Cardiac fibroblast (primary cell): ENCODE results near the gene APOLD1.
"Not testable (repeated sequence)": the region's sequence is repeated elsewhere in the genome, so short reads cannot be mapped to it uniquely, and the experiment has no call there.

Source experiments
- DNase-seq, 2 donors: peaks; one replicate each; pipeline versions ENCODE4 v3.0.0 to v3.0.0-alpha.2; 2010; ENCODE audit warnings: low read depth in 2 of 2
- H3K4me3 ChIP-seq, 2 donors: replicated peaks in 1 of 2; 1 replicate in 1 of 2; 2 replicates in 1 of 2; pipeline ENCODE4 v1.5.1; 2011; ENCODE audit warnings: low read depth in 2 of 2, low read length in 2 of 2, mild to moderate bottlenecking in 2 of 2, moderate library complexity in 1 of 2
- TF ChIP-seq, protein P1 (sequence below): IDR thresholded peaks from one replicate; pipeline ENCODE4 v1.5.1; 2011; ENCODE audit warnings: low read depth, mild to moderate bottlenecking, low read length, inconsistent platforms

APOLD1 gene

GRCh38 chr12:12799163-12799920 is 13.9 kb downstream of the APOLD1 start:
- TF ChIP-seq, protein P1, sequence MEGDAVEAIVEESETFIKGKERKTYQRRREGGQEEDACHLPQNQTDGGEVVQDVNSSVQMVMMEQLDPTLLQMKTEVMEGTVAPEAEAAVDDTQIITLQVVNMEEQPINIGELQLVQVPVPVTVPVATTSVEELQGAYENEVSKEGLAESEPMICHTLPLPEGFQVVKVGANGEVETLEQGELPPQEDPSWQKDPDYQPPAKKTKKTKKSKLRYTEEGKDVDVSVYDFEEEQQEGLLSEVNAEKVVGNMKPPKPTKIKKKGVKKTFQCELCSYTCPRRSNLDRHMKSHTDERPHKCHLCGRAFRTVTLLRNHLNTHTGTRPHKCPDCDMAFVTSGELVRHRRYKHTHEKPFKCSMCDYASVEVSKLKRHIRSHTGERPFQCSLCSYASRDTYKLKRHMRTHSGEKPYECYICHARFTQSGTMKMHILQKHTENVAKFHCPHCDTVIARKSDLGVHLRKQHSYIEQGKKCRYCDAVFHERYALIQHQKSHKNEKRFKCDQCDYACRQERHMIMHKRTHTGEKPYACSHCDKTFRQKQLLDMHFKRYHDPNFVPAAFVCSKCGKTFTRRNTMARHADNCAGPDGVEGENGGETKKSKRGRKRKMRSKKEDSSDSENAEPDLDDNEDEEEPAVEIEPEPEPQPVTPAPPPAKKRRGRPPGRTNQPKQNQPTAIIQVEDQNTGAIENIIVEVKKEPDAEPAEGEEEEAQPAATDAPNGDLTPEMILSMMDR: no peak
- no peak overlapping the region for H3K4me3 ChIP-seq
- DNase-seq: no peak

DNA sequence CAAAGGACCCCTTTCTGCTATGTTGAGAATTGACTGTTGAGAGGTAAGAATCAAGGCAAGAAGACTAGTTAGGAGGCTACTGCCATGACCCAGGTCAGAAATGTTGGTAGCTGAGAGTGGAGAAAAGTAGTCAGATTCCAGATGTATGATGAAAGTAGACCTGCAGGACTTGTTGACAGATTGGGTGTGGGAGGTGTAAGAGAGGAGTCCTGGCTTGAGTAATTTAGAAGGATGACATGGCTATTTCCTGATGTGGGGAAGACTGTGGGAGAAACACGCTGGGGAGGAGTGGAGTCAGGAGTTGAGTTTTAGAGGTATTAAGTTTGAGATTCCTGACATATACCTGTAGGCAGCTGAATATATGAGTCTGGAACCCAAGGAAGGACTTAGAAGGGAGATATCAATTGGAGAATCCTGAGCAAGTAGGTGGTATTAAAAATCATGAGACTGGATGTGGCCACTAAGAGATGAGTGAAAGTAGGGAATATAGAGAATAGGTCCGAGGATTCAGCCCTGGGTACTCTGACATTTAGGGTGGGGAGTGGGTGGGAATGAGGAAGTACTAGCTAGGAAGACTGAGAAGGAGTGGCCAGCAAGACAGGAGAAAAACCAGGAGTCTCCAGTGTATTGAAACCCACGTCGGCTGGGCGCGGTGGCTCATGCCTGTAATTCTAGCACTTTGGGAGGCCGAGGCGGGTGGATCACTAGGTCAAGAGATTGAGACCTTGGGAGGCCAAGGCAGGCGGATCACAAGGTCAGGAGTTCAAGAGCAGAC is 15.1 kb downstream of the APOLD1 start:
- H3K4me3 ChIP-seq: no peak overlapping the region
- peak; percentile 53 to 69 for DNase-seq
- TF ChIP-seq, protein P1: no peak

DNA sequence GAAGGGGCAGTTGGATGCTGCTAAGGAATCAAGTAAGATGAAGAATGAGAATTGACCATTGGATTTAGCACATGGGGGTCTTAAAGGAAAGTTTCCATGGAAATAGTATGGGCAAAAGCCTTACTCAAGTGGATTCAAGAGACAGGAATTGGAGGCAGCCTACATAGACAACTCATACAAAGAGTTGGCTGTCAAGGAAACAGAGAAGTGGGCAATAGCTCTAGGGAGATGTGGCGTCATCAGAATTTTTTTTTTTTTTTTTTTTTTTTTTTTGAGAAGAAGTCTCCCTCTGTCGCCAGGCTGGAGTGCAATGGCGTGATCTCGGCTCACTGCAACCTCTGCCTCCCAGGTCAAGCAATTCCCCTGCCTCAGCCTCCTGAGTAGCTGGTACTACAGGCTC is 16.2 kb downstream of the APOLD1 start:
- H3K4me3 ChIP-seq, DNase-seq: not testable (repeated sequence)

- DNase-seq: peak; percentile 74 to 88
- TF ChIP-seq, protein P1: no peak
- no peak overlapping the region for H3K4me3 ChIP-seq
Measured at GRCh38 chr12:12803186-12803585, 17.7 kb downstream of the APOLD1 start.

DNA sequence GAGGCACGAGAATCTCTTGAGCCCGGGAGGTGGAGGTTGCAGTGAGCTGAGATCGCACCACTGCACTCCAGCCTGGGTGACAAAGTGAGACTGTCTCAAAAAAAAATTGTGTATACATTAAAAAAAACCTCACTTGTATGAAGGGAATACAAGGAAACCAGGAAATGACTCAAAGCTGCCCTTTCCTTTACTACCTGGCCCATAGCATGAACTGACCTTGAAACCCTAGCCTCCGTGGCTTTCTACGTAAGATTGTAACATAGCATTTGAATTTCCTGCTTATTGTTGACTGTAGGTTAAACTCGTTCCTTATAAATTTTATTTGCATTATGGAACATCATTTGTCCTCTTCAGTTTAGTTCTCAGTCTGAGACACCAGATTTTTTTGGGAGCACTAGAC is 18.6 kb downstream of the APOLD1 start:
- peak in 1 of 2 donors; percentile 60 for DNase-seq
- TF ChIP-seq, protein P1: no peak
- no peak overlapping the region for H3K4me3 ChIP-seq

GRCh38 chr12:12804432-12804886 is 19.0 kb downstream of the APOLD1 start:
- H3K4me3 ChIP-seq: no peak overlapping the region
- DNase-seq: peak; percentile 53 to 95
- TF ChIP-seq, protein P1: no peak

DNA sequence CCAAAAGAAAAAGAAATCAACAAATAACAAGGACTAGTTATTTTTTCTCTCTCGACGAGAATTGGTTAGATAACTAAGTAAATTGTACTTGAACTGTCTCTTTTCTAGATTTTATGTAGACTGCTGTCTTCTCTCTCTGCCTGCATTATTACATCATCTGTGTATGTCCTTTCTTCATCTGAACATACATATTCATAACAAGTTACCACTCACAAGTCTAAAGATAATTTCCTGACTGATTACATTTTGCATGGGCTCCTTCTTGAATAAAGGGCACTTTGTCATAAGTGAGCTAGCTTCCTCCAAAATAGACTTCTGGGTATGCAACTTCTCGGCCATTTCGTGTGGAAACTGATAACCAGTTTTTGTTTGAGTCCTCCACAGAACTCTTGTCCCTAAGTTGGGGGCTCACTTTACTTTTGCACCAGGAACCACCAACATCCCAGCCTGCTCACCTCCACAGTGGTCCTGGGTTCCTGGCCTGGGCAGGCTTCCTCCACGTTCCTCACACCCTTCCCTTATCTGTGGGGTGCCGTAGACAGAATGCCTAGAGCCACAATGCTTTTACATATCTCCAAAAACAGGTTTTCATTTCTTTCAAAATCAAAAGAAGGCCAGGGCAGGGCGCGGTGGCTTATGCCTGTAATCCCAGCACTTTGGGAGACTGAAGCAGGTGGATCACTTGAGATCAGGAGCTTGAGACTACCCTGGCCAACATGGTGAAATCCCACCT is 21.5 kb downstream of the APOLD1 start:
- no peak overlapping the region for H3K4me3 ChIP-seq
- DNase-seq: no peak
- TF ChIP-seq, protein P1: no peak

DNA sequence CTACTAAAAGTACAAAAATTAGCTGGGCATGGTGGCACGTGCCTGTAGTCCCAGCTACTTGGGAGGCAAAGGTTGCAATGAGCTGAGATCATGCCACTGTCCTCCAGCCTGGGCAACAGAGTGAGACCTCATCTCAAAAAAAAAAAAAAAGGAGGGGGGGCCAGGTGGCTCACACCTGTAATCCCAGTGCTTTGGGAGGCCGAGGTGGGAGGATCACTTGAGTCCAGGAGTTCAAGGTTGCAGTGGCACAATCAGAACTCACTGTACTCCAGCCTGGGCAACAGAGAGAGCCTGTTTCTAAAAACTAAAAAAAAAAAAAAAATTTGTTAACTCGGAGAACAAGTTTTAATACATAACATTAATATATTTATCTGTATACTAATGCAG is 22.1 kb downstream of the APOLD1 start:
- DNase-seq, H3K4me3 ChIP-seq: not testable (repeated sequence)
